Colonic mucosa (tissue), 4 donors: ENCODE results near the gene STKLD1. TPM values are rescaled to one million over a fixed set of nuclear protein-coding genes. Genes with fewer than 3 reads are reported as not detected.
"Not testable (repeated sequence)": the region's sequence is repeated elsewhere in the genome, so short reads cannot be mapped to it uniquely, and the experiment has no call there.

Experiments
- DNase-seq: peaks from one replicate; pipeline ENCODE4 v3.0.0-alpha.2; 2020
- H3K27ac ChIP-seq: fragments of 200-600 bp; one replicate; pipeline ENCODE4 v1.8.0; 2021
- H3K27me3 ChIP-seq: fragments of 200-600 bp; one replicate; pipeline ENCODE4 v1.8.0; 2021
- H3K36me3 ChIP-seq: fragments of 200-600 bp; one replicate; pipeline ENCODE4 v1.8.0; 2021
- H3K4me1 ChIP-seq: fragments of 200-600 bp; one replicate; pipeline ENCODE4 v1.8.0; 2021; ENCODE audit warnings: mild to moderate bottlenecking
- H3K4me3 ChIP-seq: fragments of 200-600 bp; one replicate; pipeline ENCODE4 v1.8.0; 2021
- H3K9ac ChIP-seq, 2 donors: one replicate each; pipeline ENCODE4 v1.7.0; 2013; ENCODE audit warnings: control low read depth in 2 of 2, low read depth in 2 of 2, low read length in 2 of 2
- H3K9me3 ChIP-seq: fragments of 200-600 bp; one replicate; pipeline ENCODE4 v1.8.0; 2021
- CTCF ChIP-seq: fragments of 200-600 bp; IDR thresholded peaks from one replicate; pipeline ENCODE4 v1.8.0; 2022; ENCODE audit warnings: antibody characterized with exemption, mild to moderate bottlenecking
- intact Hi-C: fragments of 100-400 bp; cut with DNase I; formaldehyde crosslinking; loops from one replicate; pipeline ENCODE4 v1.14.1; 2022
- total RNA-seq, 2 donors: library from RNA; stranded (reverse); fragmentation: NEBNext Ultra II Directional in 1 of 2; extraction: Animal tissue kit (Norgen Biotek cat#: 25700) in 1 of 2; gene quantifications; one replicate each; pipeline ENCODE4 v1.2.1, GENCODE V29; 2021
- donor health status: healthy.
- donor health status: DM: no; HTN: no; CAD: no.
- donor health status: DM: no; HTN: no; CAD: no.

The STKLD1 gene
- total RNA-seq, 2 donors from 2014 or later = 0.45 TPM; not detected in 1

GRCh38 chr9:133371261-133371711, 4.9 kb upstream of the STKLD1 start:
- no peak for DNase-seq
- peaks cover 41% of the 10 kb centered on the region for H3K4me1 ChIP-seq
- H3K9me3 ChIP-seq = no peaks in the 10 kb centered on the region
- H3K27ac ChIP-seq = peak overlapping the region; percentile 9
- H3K27me3 ChIP-seq = no peaks in the 10 kb centered on the region
- intact Hi-C loops = no loop called here
- no peaks in the 10 kb centered on the region for H3K36me3 ChIP-seq
- no peak overlapping the region for H3K4me3 ChIP-seq
- peak overlapping the region; percentile 6 to 32 for H3K9ac ChIP-seq
- no peak for TF ChIP-seq CTCF

- no peak for DNase-seq
- intact Hi-C loops = no loop called here
- no peaks in the 10 kb centered on the region for H3K27me3 ChIP-seq
- H3K9ac ChIP-seq = peak overlapping the region in 1 of 2 donors; percentile 32
- no peaks in the 10 kb centered on the region for H3K9me3 ChIP-seq
- H3K27ac ChIP-seq = peak overlapping the region; percentile 9
- no peaks in the 10 kb centered on the region for H3K36me3 ChIP-seq
- TF ChIP-seq CTCF = no peak
- no peak overlapping the region for H3K4me3 ChIP-seq
- peaks cover 41% of the 10 kb centered on the region for H3K4me1 ChIP-seq
Measured at GRCh38 chr9:133372144-133372543, 4.0 kb upstream of the STKLD1 start.

GRCh38 chr9:133374612-133375115, 1.5 kb upstream of the STKLD1 start:
- peak overlapping the region; percentile 94 to 98 for H3K9ac ChIP-seq
- no peaks in the 10 kb centered on the region for H3K27me3 ChIP-seq
- peak overlapping the region; percentile 95 for H3K27ac ChIP-seq
- H3K4me3 ChIP-seq = peak overlapping the region; percentile 73
- no peak for TF ChIP-seq CTCF
- H3K36me3 ChIP-seq = no peaks in the 10 kb centered on the region
- H3K4me1 ChIP-seq = peaks cover 18% of the 10 kb centered on the region
- intact Hi-C loops = no loop called here
- DNase-seq = no peak
- no peaks in the 10 kb centered on the region for H3K9me3 ChIP-seq

GRCh38 chr9:133375116-133375723, 946 bp upstream of the STKLD1 start:
- no peaks in the 10 kb centered on the region for H3K36me3 ChIP-seq
- intact Hi-C loops = no loop called here
- no peaks in the 10 kb centered on the region for H3K27me3 ChIP-seq
- no peak for TF ChIP-seq CTCF
- H3K27ac ChIP-seq = peak overlapping the region; percentile 95
- no peaks in the 10 kb centered on the region for H3K9me3 ChIP-seq
- H3K4me1 ChIP-seq = peaks cover 15% of the 10 kb centered on the region
- H3K9ac ChIP-seq = peak overlapping the region; percentile 94 to 98
- H3K4me3 ChIP-seq = peak overlapping the region; percentile 73
- DNase-seq = peak; percentile 73

GRCh38 chr9:133377280-133377679, 1.1 kb downstream of the STKLD1 start:
- H3K9ac ChIP-seq, intact Hi-C loops, H3K36me3 ChIP-seq, H3K27ac ChIP-seq, H3K9me3 ChIP-seq, H3K4me3 ChIP-seq, H3K27me3 ChIP-seq, DNase-seq: not testable (repeated sequence)
- peaks cover 11% of the 10 kb centered on the region for H3K4me1 ChIP-seq

- intact Hi-C loops = no loop called here
- Histone ChIP-seq H3K9me3 (no peaks in the 10 kb centered on the region), H3K4me3 (no peak overlapping the region), H3K9ac (no peak overlapping the region), H3K4me1 (peaks cover 6% of the 10 kb centered on the region), H3K27me3 (no peaks in the 10 kb centered on the region), H3K27ac (no peak overlapping the region), H3K36me3 (no peaks in the 10 kb centered on the region)
- DNase-seq = no peak
- TF ChIP-seq CTCF = no peak
Measured at GRCh38 chr9:133377721-133378216, 1.6 kb downstream of the STKLD1 start.
